Testis (tissue), 3 donors: ENCODE results near the gene FXN. TPM values are rescaled to one million over a fixed set of nuclear protein-coding genes. Genes with fewer than 3 reads are reported as not detected.

Source experiments
- DNase-seq: peaks from one replicate; pipeline ENCODE4 v3.0.0-alpha.2; 2019
- H3K27ac ChIP-seq, 2 donors: fragments of 200-600 bp; sonication (generic); one replicate each; pipeline ENCODE4 v1.5.1; 2019
- H3K27me3 ChIP-seq: fragments of 200-600 bp; sonication (generic); one replicate; pipeline ENCODE4 v1.5.1; 2019
- H3K36me3 ChIP-seq: fragments of 200-600 bp; sonication (generic); one replicate; pipeline ENCODE4 v1.5.1; 2017; ENCODE audit warnings: low read depth; ENCODE audit errors: missing control alignments
- H3K4me1 ChIP-seq: fragments of 200-600 bp; sonication (generic); one replicate; pipeline ENCODE4 v1.5.1; 2019
- H3K4me3 ChIP-seq, 2 donors: fragments of 200-600 bp; sonication (generic); one replicate each; pipeline ENCODE4 v1.5.1; 2017 to 2019
- H3K9me3 ChIP-seq: fragments of 200-600 bp; sonication (generic); one replicate; pipeline ENCODE4 v1.5.1; 2017
- CTCF ChIP-seq, 3 experiments: fragments of 450-650 bp in 2 of 3; fragments of 200-600 bp in 1 of 3; sonication (generic) in 1 of 3; IDR thresholded peaks; one replicate each; pipeline ENCODE4 v1.5.1; 2016 to 2019; ENCODE audit warnings: antibody characterized with exemption in 3 of 3, mild to moderate bottlenecking in 2 of 3, moderate library complexity in 1 of 3
- POLR2A ChIP-seq: fragments of 450-650 bp; IDR thresholded peaks from one replicate; pipeline ENCODE4 v1.6.1; 2017; ENCODE audit warnings: antibody characterized with exemption, mild to moderate bottlenecking, moderate library complexity
- WGBS, 2 donors: methylation state at CpG; one replicate each; pipeline ENCODE4 v1.1.5; 2018; 5-methylcytosine and 5-hydroxymethylcytosine counted together
- intact Hi-C: fragments of 100-400 bp; cut with DNase I; formaldehyde crosslinking; loops from one replicate; pipeline ENCODE4 v1.15.1; 2023; ENCODE audit warnings: low total_unique reads
- polyA plus RNA-seq: library from polyadenylated mRNA; stranded (reverse); fragments of 350-450 nt; fragmentation: Illumina TruSeq; extraction: RNeasy Lipid Tissue Mini Kit (QIAGEN cat#74804); gene quantifications from one replicate; pipeline ENCODE4 v1.2.3, GENCODE V29; 2014; ENCODE audit warnings: low read depth, low replicate concordance; ENCODE audit not compliant: insufficient read depth
- total RNA-seq, 2 donors: library from RNA; depleted of rRNA; stranded (reverse); fragments of >200 nt; gene quantifications; one replicate each; pipeline ENCODE4 v1.2.3, GENCODE V29; 2016

FXN gene
- total and polyA plus RNA-seq, 3 donors from 2014 or later: 14.5 to 29.4 (median 19.7) TPM

- no peaks in the 10 kb centered on the region for H3K27me3 ChIP-seq
- no peaks in the 10 kb centered on the region for H3K9me3 ChIP-seq
- H3K4me3 ChIP-seq: peak within 1 kb of the TSS; percentile 37 to 41
- no peak for DNase-seq
- TF ChIP-seq POLR2A (no peak), CTCF (IDR thresholded peaks at IDR 0.05) (no peak)
- WGBS, 2 donors: 41 to 76% methylated on average over 3 to 29 of the region's 29 CpGs
- intact Hi-C loops: no loop called here
- no peak within 1 kb of the TSS for H3K27ac ChIP-seq
- H3K4me1 ChIP-seq: no peaks in the 10 kb centered on the region
- H3K36me3 ChIP-seq: no peaks in the 10 kb centered on the region
Measured at GRCh38 chr9:69014013-69014412, 21.5 kb upstream of the FXN start, which contains the start of gene PRKACG. PRKACG (minus strand) TSS chr9:69014113; CDS start chr9:69014092, 21 bp downstream.

- Histone ChIP-seq H3K9me3 (no peaks in the 10 kb centered on the region), H3K27ac (no peak overlapping the region), H3K4me1 (no peaks in the 10 kb centered on the region), H3K4me3 (no peak overlapping the region), H3K36me3 (no peaks in the 10 kb centered on the region), H3K27me3 (no peaks in the 10 kb centered on the region)
- no peak for TF ChIP-seq POLR2A
- TF ChIP-seq CTCF (IDR thresholded peaks at IDR 0.05): no peak
- no peak for DNase-seq
- WGBS, 2 donors: 28 to 33% methylated on average over 5 of the region's 5 CpGs
- intact Hi-C loops: no loop called here
Measured at GRCh38 chr9:69016191-69017096, 19.1 kb upstream of the FXN start.

- TF ChIP-seq POLR2A (no peak), CTCF (IDR thresholded peaks at IDR 0.05) (no peak)
- H3K4me1 ChIP-seq: no peaks in the 10 kb centered on the region
- WGBS, 2 donors: 75 to 78% methylated on average over 5 of the region's 5 CpGs
- no peaks in the 10 kb centered on the region for H3K9me3 ChIP-seq
- no peak overlapping the region for H3K4me3 ChIP-seq
- intact Hi-C loops: no loop called here
- no peak overlapping the region for H3K27ac ChIP-seq
- no peaks in the 10 kb centered on the region for H3K27me3 ChIP-seq
- DNase-seq: no peak
- no peaks in the 10 kb centered on the region for H3K36me3 ChIP-seq
Measured at GRCh38 chr9:69018737-69019136, 16.8 kb upstream of the FXN start.

- no peak for DNase-seq
- H3K4me1 ChIP-seq: no peaks in the 10 kb centered on the region
- 73 to 77% methylated on average over 3 of the region's 3 CpGs for WGBS, 2 donors
- no peaks in the 10 kb centered on the region for H3K27me3 ChIP-seq
- H3K27ac ChIP-seq: no peak overlapping the region
- no peak overlapping the region for H3K4me3 ChIP-seq
- no peak for TF ChIP-seq POLR2A
- TF ChIP-seq CTCF (IDR thresholded peaks at IDR 0.05): no peak
- intact Hi-C loops: no loop called here
- no peaks in the 10 kb centered on the region for H3K36me3 ChIP-seq
- no peaks in the 10 kb centered on the region for H3K9me3 ChIP-seq
Measured at GRCh38 chr9:69019808-69020207, 15.7 kb upstream of the FXN start.
